ENCODE data around the gene MBP.

The MBP gene

DNA sequence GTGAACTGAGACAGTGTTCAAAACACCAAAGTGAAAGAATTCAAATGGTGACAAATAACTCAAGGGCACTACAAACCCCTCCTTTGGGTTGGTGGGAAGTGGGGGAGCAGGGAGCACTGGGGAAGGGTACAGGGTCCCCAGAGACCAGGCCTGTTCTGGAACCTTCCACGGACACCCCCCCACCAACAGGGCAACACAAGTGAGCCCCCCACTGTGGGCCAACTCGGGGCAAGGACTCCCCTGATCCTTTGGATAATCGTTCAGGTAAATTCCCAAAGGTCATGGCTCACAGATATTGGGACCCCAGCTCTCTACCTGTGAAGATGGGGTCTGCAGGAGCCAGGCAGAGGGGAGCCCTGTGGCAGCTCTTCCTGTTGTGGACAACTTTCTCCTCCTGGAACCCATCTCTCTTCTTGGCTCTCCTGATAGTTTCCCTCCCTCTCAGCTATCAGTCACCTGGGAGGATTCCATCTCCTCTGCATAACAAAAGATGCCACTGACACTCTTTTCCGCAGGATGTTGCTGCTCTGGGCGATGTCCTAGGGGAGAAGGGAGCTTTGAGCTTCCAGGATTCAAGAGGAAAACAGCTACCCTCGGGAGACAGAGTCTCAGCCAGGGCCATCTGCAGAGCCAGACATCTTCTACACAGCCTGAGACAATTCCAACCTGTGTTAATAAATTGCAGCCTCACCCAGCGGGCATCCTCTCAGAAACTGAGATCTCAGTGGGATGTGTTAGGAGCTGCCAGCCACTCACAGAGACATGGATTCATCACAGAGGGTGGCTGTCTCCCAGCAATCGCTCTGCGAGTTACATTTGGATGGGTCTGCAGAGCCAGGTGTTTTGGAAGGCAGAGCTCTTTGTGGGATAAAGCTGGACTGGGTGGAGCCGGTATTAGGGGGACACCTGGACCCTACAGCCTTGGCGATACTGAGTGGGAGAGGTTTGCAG is 35.4 kb downstream of the MBP start:
- no peak overlapping the region for H3K4me3 ChIP-seq (ENCODE audit: extremely low read depth, insufficient read depth, low read length, poor library complexity, severe bottlenecking)
- H3K27ac ChIP-seq (ENCODE audit: low read depth, low read length, severe bottlenecking), result no peak overlapping the region
- 4 to 18% methylated on average over 5 to 7 of the region's 11 CpGs for WGBS, 2 experiments (ENCODE audit: insufficient coverage in 2 of 2)
- H3K9me3 ChIP-seq (ENCODE audit: control insufficient read depth, low read length), result no peaks in the 10 kb centered on the region
- peaks cover 28% of the 10 kb centered on the region for H3K4me1 ChIP-seq (ENCODE audit: control insufficient read depth, insufficient read depth, low read length, poor library complexity, severe bottlenecking)
- H3K36me3 ChIP-seq (ENCODE audit: control insufficient read depth, insufficient read depth, low read length), result no peaks in the 10 kb centered on the region

DNA sequence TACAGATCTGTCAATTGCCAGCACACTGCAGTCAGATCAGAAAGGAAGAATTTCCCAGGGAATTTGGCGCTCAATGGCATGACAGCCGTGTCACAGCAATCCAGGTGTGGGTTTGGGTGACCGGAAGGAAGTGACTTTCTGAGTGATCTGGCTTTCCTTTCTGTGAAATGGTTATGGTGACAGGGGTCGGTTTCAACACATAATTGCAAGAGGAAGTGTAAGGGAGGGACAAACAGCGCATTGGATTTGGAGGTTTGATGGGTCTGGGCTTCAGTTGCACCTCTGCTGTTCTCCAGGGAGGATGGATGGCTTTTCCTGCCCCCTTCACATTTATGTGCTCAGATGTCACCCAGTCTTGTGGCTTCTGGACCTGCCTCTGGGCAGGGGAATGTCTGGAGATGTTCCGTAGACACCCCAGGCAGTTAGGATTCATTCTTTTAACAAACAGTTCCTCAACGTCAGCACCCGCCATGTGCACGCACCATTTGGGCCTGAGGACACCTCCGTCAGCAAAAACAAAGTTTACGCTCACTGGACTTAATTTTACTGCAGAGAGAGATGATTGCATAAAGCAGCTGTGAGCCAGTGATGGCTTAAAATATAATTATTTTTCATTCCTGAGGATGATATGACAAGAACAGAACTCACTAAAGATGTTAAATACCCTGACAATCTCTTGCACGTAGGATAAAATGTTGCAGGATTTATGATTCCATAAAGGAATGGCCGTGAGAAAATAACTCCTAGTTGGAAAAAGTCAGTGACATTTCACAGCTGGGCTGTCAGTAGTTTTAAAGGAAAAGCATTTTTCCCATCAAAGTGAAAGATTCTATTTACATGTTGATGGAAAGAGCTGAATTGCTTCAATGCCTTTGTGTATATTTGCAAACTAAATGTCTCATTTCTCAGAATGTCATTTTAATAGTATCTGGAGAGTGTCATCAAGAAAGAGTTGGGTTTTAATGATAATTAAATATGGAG is 36.9 kb downstream of the MBP start:
- H3K9me3 ChIP-seq (ENCODE audit: control insufficient read depth, low read length), result no peaks in the 10 kb centered on the region
- H3K27ac ChIP-seq (ENCODE audit: low read depth, low read length, severe bottlenecking), result no peak overlapping the region
- H3K4me1 ChIP-seq (ENCODE audit: control insufficient read depth, insufficient read depth, low read length, poor library complexity, severe bottlenecking), result peaks cover 18% of the 10 kb centered on the region
- no peaks in the 10 kb centered on the region for H3K36me3 ChIP-seq (ENCODE audit: control insufficient read depth, insufficient read depth, low read length)
- no peak overlapping the region for H3K4me3 ChIP-seq (ENCODE audit: extremely low read depth, insufficient read depth, low read length, poor library complexity, severe bottlenecking)
- 92 to 93% methylated on average over 6 to 12 of the region's 13 CpGs for WGBS, 2 experiments (ENCODE audit: insufficient coverage in 2 of 2)

DNA sequence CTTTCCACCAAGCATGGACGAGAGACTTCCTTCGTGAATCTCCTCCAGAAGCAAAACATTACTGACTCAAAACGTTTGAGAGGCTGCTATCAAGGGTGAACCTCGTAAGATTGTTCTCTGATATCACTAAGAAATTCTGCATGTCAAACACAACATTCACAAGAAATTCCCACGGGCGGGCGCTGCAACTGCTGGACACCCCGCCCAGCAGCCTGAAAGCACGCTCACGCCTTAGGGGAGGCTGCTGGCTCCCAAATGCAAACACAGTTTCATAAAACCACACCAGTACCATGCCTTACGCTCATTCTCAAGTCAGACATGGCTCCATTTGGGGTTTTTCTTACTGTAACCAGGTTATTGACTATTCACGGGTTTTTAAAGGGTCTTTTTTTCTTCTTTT is 39.0 kb downstream of the MBP start:
- H3K36me3 ChIP-seq (ENCODE audit: control insufficient read depth, insufficient read depth, low read length), result no peaks in the 10 kb centered on the region
- 86 to 94% methylated on average over 9 to 11 of the region's 12 CpGs for WGBS, 2 experiments (ENCODE audit: insufficient coverage in 2 of 2)

DNA sequence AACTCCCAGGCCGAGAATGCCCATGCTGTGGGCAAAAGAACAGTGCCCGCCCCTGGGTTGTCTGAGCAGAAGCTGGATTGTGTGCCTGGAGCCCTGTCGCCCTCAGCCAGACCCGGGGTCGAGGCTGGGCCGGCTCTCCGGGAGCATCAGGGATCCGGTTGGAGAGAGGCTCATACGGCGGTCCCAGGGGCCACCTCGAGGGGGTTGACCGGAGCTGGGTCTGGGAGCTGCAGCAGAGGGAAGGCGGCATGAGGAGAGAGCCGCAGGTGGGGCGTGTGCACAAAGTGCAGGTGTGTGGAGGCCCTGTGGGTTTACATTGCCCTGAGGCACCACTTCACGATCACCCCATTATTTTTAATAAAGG is 39.5 kb downstream of the MBP start:
- H3K27ac ChIP-seq (ENCODE audit: low read depth, low read length, severe bottlenecking), result no peak overlapping the region
- H3K4me1 ChIP-seq (ENCODE audit: control insufficient read depth, insufficient read depth, low read length, poor library complexity, severe bottlenecking), result peaks cover 4% of the 10 kb centered on the region
- no peaks in the 10 kb centered on the region for H3K9me3 ChIP-seq (ENCODE audit: control insufficient read depth, low read length)
- H3K4me3 ChIP-seq (ENCODE audit: extremely low read depth, insufficient read depth, low read length, poor library complexity, severe bottlenecking), result no peak overlapping the region
- H3K36me3 ChIP-seq (ENCODE audit: control insufficient read depth, insufficient read depth, low read length), result no peaks in the 10 kb centered on the region
- 90 to 97% methylated on average over 9 to 12 of the region's 16 CpGs for WGBS, 2 experiments (ENCODE audit: insufficient coverage in 2 of 2)

More for the DNA sequence above, 39.0 kb downstream of the MBP start:
- H3K9me3 ChIP-seq (ENCODE audit: control insufficient read depth, low read length), result no peaks in the 10 kb centered on the region
- H3K4me1 ChIP-seq (ENCODE audit: control insufficient read depth, insufficient read depth, low read length, poor library complexity, severe bottlenecking), result peaks cover 9% of the 10 kb centered on the region
- H3K4me3 ChIP-seq (ENCODE audit: extremely low read depth, insufficient read depth, low read length, poor library complexity, severe bottlenecking), result no peak overlapping the region
- H3K27ac ChIP-seq (ENCODE audit: low read depth, low read length, severe bottlenecking), result no peak overlapping the region

- Histone ChIP-seq H3K4me1 (ENCODE audit: control insufficient read depth, insufficient read depth, low read length, poor library complexity, severe bottlenecking) (peaks cover 3% of the 10 kb centered on the region), H3K4me3 (ENCODE audit: extremely low read depth, insufficient read depth, low read length, poor library complexity, severe bottlenecking) (no peak overlapping the region), H3K9me3 (ENCODE audit: control insufficient read depth, low read length) (no peaks in the 10 kb centered on the region), H3K36me3 (ENCODE audit: control insufficient read depth, insufficient read depth, low read length) (no peaks in the 10 kb centered on the region), H3K27ac (ENCODE audit: low read depth, low read length, severe bottlenecking) (no peak overlapping the region)
- WGBS, 2 experiments (ENCODE audit: insufficient coverage in 2 of 2), result 90 to 91% methylated on average over 36 to 45 of the region's 48 CpGs
Observed at GRCh38 chr18:77092104-77093066, 40.2 kb downstream of the MBP start.

DNA sequence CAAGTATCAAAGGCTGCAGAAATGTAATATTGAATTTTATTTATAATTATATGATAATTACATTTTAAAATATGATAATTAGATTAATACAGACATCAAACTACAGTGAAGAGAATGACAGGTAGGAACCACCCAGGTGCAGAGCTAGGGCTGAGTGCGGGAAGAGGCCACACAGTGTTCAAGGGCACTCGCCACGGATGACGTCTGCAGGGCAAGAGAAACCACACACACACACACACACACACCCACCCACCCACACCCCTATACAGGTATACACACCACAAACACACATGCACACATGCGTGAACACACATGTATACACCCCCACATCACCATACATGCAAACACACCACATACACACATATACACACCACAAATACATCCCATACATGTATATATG is 41.2 kb downstream of the MBP start:
- no peak overlapping the region for H3K4me3 ChIP-seq (ENCODE audit: extremely low read depth, insufficient read depth, low read length, poor library complexity, severe bottlenecking)
- no peaks in the 10 kb centered on the region for H3K9me3 ChIP-seq (ENCODE audit: control insufficient read depth, low read length)
- no peaks in the 10 kb centered on the region for H3K36me3 ChIP-seq (ENCODE audit: control insufficient read depth, insufficient read depth, low read length)
- 80 to 86% methylated on average over 5 of the region's 5 CpGs for WGBS, 2 experiments (ENCODE audit: insufficient coverage in 2 of 2)
- H3K27ac ChIP-seq (ENCODE audit: low read depth, low read length, severe bottlenecking), result no peak overlapping the region
- H3K4me1 ChIP-seq (ENCODE audit: control insufficient read depth, insufficient read depth, low read length, poor library complexity, severe bottlenecking), result peaks cover 11% of the 10 kb centered on the region

- Histone ChIP-seq H3K36me3 (ENCODE audit: control insufficient read depth, insufficient read depth, low read length) (no peaks in the 10 kb centered on the region), H3K27ac (ENCODE audit: low read depth, low read length, severe bottlenecking) (peak overlapping the region; percentile 5), H3K9me3 (ENCODE audit: control insufficient read depth, low read length) (no peaks in the 10 kb centered on the region), H3K4me1 (ENCODE audit: control insufficient read depth, insufficient read depth, low read length, poor library complexity, severe bottlenecking) (peaks cover 13% of the 10 kb centered on the region), H3K4me3 (ENCODE audit: extremely low read depth, insufficient read depth, low read length, poor library complexity, severe bottlenecking) (no peak overlapping the region)
- 81 to 89% methylated on average over 13 to 15 of the region's 18 CpGs for WGBS, 2 experiments (ENCODE audit: insufficient coverage in 2 of 2)
Observed at GRCh38 chr18:77090546-77091174, 41.9 kb downstream of the MBP start.

DNA sequence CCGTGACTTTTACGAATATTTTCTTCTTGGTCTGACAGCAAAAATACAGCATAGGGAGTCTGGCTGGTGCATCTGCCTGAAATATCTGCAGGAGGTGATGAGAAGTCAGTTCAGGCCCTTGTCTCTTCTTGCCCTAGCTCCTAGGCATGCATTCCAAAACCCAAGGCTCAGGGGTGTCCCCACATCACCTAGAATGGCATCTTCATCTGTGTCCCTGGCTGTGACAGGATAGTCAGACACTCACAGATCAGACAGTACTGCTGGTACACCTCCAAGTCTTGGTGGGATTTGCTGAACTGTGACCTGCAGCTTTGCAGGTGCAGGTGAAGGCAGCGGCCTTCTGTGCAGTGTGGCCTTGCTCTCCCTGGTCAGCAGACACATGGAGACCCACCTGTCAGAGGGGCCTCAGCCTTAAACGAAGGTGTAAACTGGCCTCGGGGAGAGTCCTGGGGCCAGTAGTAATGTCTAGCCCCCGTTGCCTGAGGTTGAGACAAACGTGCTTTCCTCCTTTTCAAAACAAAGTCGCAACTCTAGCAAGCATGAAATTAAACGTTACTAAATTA is 42.8 kb downstream of the MBP start:
- H3K4me1 ChIP-seq (ENCODE audit: control insufficient read depth, insufficient read depth, low read length, poor library complexity, severe bottlenecking), result peaks cover 13% of the 10 kb centered on the region
- no peak overlapping the region for H3K27ac ChIP-seq (ENCODE audit: low read depth, low read length, severe bottlenecking)
- H3K36me3 ChIP-seq (ENCODE audit: control insufficient read depth, insufficient read depth, low read length), result no peaks in the 10 kb centered on the region
- no peak overlapping the region for H3K4me3 ChIP-seq (ENCODE audit: extremely low read depth, insufficient read depth, low read length, poor library complexity, severe bottlenecking)
- no peaks in the 10 kb centered on the region for H3K9me3 ChIP-seq (ENCODE audit: control insufficient read depth, low read length)
- 82 to 92% methylated on average over 9 of the region's 9 CpGs for WGBS, 2 experiments (ENCODE audit: insufficient coverage in 2 of 2)

GRCh38 chr18:77088963-77089722 is 43.4 kb downstream of the MBP start:
- H3K27ac ChIP-seq (ENCODE audit: low read depth, low read length, severe bottlenecking), result no peak overlapping the region
- no peaks in the 10 kb centered on the region for H3K36me3 ChIP-seq (ENCODE audit: control insufficient read depth, insufficient read depth, low read length)
- 77 to 79% methylated on average over 11 to 13 of the region's 14 CpGs for WGBS, 2 experiments (ENCODE audit: insufficient coverage in 2 of 2)

More at GRCh38 chr18:77088963-77089722, 43.4 kb downstream of the MBP start:
- Histone ChIP-seq H3K4me1 (ENCODE audit: control insufficient read depth, insufficient read depth, low read length, poor library complexity, severe bottlenecking) (peaks cover 13% of the 10 kb centered on the region), H3K9me3 (ENCODE audit: control insufficient read depth, low read length) (no peaks in the 10 kb centered on the region), H3K4me3 (ENCODE audit: extremely low read depth, insufficient read depth, low read length, poor library complexity, severe bottlenecking) (no peak overlapping the region)

Data from mesodermal cell (in vitro differentiated cells).